NCI-H774 (cell line): ENCODE measurements around the gene BANP.
"Not testable (repeated sequence)": the region's sequence is repeated elsewhere in the genome, so short reads cannot be mapped to it uniquely, and the experiment has no call there.

ENCODE experiments used
- DNase-seq: peaks from one replicate; lab custom pipeline; 2025; lab: John Stamatoyannopoulos, UW

Gene BANP

DNA sequence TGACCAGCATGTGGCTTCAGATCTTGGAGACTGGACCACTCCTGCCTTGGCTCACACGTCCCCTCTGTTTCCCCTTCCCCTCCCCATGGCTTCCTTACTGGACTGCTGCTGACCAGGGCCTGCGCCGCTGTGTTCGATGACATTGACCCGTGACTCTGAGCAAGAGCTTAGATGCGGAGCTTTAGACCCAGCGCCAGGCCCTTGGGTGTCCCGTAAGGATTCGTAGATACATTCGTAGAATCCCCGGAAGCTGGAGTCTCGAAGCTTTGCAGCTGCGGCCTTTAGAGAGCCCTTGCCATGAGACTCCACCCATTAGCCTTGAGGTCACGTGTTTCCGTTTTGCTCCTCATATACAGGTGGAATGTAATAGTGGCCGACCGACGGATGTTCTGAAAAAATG is 65.2 kb downstream of the BANP start:
- DNase-seq = not testable (repeated sequence)

DNA sequence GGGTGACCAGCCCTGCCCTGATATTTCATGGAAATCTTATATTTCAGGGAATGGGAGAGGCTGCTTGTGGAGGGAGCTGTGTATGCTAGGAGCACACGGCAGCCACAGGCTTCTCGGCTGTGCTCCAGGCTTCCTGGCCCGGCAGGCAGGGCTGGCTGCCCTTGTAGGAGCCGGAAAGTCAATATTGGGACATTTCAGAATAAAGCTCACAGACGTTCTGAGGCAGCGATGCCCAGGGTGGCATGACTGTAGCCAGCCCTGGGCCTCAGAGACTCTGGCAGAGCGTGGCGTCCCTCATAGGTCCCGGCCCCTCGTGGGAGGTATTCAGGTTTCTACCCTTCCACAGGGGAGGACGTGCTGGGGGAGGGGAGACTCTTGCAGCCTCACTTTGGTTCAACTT is 65.7 kb downstream of the BANP start:
- DNase-seq = no peak

DNA sequence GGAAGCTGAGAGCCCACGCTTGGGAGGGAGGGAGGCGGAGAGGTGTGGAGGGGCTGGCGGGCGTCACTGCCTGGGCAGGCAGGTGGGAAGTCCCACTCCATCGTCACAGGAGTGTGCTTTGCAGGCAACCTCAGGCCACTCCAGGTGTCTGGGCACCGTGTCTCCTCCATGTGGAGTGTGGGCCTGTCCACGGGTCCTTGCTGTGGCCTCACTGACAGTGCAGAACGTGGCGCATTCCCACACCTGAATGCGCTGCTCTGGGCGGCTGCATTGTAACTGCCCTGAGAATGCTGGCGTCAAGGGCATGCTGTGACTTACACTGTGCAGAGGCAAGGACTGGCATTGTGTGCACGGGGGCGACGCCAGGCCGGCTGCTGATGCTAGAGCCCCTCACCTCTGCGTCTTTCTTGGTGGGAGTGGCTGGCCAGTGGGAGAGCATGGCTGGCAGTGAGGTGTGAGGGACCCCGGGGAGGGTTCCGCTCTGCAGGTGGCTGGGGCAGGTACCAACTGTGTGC is 66.4 kb downstream of the BANP start:
- no peak for DNase-seq

DNA sequence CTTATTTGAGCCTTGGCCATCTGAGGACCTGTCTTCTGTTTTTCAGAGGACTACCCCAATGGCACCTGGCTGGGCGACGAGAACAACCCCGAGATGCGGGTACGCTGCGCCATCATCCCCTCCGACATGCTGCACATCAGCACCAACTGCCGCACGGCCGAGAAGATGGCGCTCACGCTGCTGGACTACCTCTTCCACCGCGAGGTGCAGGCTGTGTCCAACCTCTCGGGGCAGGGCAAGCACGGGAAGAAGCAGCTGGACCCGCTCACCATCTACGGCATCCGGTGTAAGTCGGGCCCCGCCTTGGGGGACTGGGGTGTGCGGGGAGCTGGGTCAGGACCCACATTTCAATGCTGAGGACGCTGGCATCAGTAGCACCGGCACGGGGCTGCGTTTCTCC is 67.1 kb downstream of the BANP start:
- DNase-seq = not testable (repeated sequence)

DNA sequence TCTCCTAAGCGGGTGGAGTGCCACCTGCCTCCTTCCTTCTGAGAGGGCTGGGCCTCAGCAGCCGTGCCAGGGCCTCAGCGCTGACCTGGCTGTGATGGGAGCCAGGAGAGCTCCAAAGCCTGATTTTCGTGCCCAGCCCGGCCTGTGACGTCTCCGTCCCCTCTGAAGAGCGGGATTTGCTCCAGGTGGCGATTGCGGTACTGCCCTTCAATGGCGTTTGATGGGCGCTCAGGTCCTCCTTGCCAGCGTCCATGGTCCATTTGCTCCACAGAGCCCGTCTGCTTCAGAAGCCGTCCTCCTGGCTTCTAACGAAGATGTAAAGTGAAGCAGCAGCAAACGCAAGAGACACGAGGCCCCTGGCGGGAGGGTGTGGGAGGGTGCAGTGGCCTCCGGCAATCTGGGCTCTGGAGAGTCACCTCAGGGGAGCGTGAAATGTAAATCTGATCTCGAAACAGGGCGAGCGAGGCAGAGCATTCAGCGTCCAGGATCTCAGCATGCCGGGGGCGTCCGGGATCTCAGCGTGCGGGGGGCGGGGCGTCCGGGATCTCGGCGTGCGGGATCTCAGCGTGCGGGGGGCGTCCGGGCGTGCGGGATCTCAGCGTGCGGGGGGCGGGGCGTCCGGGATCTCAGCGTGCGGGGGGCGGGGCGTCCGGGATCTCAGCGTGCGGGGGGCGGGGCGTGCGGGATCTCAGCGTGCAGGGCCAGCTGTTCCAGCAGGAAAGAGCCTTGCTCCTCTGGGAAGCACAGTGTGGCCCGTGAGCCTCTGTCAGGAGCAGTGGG is 68.0 kb downstream of the BANP start:
- not testable (repeated sequence) for DNase-seq

DNA sequence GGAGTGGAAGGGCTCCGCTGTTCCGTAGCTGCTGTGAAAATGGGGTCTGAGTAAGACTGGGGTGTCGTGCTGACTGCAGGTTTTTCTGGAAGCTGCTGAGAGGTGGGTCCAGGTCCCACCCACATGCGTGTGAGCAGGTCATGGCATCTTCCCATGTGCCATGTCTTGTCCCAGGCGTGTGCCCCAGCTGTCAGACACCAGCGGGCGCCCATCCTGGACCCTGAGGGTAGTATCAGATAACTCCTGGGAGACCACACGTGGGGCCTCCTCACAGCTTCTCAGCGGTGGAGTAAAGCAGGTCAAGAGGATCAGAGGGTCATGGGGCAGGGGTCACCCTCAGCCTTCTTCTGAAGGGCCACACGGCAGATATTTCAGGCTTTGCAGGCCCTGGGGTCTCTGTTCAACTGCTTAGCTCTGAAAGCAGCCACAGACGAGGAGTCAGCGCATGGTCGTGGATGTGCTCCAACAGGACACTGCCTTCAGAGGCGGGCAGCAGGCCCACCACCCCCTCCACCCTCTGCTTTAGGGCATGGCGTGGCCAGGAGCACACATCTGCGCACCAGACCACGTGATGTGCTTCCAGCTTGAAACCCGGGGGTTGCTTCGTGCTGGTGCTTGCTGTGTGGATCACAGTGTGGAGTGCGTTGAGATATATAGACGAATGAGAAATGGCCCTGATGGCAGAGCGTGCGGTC is 68.7 kb downstream of the BANP start:
- no peak for DNase-seq

DNA sequence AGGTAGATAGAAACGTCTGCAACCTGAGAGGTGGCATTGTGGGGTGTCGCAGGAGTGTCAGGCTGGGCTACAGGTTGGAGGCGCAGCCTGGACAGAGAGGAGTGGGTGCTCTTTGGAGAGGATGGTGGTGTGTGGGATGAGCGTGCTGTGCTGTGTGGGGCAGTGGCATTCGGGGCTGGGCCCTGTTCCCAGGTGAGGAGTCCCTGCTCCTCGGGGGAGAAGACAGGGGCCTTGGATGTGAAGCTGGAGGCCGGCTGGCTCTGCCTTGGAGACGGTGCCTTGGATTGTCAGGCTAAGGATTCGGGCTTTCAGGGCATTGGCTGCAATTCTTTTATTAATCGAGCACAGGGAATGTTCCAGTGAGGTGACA is 69.3 kb downstream of the BANP start:
- DNase-seq = no peak

DNA sequence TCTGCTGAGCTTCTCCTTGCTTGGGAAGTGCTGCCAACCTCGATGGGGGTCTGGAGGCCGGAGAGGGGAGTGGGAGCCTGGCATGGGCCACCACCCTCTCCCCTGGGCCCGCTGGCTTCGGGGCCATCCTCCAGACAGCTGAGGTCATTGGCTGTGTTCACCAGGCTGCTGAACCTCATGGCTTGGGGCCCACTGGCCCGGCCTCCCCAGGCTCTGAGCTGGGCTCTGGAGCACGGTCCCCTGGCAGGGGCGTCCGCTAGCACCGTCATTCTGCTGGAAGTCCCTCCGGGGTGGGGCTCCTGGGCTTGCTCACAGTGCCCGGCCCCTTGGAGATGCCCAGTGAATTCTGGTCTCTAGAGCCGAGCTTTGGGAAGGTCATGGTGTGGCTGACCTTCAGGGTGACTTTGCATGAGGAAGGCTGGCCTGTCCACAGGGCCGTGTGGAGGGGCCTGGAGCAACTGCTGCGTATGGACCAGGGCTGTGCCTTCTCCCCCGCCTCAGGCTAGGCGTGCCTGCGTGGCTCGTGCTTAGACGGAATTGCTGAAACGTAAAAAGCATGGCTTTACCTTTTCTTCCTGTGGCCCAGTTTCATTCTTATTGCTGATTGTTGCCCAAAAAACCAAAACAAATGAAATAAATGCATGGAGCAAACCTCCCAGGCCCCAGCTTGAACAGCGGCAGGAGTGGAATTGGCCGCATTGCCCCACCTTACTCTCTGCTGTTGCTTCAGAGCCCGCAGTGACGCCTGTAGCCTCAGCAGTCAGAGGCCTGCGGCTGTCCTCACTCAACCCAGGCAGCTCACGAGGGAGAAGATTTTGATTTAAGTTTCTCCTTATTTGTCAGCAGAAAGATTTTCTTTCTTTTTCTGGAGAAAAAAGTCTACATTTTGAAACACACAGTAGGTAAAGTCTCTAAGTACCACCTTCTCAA is 70.1 kb downstream of the BANP start:
- DNase-seq = not testable (repeated sequence)

DNA sequence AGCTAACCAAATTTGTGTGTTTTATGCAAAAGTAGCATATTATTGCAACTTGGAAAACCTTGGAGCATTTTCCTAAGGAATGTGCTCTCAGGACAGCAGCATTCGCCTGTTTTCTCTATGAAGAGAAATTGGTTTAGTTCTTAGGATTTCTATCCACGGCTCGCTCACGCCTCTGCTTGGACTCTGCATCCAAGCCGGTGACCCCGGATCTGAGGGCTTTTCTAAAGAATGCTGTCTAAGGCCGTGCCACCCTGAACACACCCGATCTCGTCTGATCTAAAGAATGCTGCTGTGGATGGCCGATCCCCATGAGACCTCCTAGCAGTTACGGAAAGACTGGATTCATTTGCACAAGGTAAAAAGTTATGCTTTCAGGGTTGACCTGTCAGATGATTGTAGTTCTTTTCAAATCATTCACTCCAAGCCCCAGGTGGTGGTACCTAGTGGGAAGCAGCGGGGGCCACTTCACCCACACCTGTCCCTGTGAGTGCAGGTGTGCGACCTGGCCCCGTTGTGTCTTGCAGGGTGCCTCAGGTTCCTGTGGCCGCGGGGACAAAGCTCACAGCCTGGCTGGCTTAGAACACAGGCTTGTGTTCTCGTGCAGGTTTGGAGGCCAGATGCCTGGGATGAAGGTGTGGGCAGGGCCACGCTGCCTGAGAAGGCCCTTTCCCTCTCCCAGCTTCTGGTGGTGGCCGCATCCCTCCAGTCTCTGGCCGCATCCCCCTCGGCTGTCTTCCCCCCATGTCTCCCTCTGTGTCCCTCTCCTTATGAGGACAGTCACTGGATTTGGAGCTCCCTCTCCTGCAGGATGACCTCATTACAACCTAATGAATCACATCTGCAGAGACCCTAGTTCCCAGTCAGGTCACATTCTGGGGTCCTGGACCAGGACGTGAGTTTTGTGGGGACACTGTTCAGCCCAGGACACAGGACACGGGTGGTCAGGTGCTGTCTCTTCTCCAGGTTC is 71.1 kb downstream of the BANP start:
- no peak for DNase-seq

DNA sequence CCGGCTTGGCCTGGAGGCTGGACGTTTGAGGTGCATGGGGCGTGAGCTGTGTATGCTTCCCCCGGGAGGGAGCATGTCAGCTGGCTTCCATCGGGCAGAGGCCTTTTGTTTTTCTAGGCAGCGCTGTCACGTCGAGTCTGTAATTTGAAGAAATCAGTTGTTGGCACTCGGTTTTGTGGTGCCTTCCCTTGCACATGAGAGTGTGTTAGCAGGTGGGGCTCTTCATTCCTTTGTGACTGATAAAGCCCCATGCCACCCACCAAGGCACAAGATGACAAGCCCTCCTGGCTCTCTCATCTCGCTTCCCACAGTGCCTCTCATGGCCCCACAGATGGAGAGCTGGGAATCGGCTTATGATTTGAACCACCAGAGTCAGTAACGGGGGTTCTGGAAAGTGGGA is 72.1 kb downstream of the BANP start:
- no peak for DNase-seq

DNA sequence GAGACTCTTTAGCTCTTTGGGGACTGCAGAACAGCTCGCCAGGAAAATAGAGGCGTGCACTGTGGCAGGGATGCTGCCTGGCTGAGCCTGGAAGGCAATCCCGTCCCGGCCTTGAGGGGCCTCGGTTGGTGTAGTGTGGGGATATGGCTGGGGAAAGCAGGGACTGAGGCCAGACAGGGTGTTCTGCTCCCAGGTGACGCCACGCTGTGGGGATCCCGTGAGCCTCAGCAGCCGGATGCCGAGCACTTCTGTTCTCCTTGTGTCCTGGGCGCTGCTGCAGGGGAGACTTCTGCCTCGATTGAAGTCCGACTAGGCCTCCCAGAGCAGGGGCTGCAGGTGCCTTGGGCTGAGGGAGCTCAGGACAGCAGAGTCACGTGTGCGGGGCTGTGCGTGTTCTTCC is 72.6 kb downstream of the BANP start:
- no peak for DNase-seq

DNA sequence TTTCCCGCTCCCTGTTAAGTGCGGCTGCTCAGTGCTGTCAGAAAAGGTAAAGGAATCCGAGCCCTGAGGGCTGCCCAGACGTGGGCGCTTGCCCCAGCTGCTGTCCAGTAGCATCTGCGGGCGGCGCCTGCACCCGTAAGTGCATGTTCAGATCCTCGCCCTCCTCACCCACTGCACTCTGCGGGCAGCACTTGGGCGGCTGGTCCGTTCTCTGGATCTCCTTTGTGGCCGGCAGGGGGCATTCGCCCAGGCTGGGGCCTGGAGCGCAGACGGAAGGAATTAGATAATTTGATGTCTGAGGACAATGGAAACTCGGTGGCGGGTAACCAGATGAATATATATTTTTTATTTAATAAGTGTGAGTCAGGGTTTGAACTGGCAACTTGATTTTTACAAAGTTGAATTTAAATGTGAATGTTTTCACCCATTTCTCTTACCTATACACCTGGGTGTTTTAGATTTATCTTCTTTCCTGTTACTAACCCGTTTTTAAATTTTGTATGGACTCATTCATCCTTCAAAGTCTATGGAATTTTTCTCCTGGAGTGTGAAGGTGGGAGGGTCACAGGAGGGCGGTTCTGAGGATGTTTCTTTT is 73.4 kb downstream of the BANP start:
- DNase-seq = not testable (repeated sequence)

DNA sequence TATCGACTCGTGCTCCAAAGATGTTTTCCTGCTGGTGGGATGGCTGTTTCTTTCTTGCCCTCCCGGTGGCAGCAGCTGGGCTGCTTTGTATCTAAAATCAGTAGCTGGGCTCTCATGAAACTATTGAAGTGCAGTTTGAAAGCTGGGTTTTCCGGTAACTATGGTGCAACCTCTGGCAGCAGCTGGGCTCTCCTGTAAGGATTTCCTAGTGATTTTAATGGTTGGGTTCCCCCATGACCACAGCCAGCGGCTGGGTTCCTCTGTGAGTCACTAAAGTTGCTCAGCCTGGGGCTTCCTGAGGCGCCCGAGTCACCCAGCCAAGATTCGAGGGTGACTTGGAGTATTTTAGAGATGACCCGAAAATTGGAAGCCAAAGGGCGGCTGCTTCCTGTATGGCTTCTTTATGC is 73.9 kb downstream of the BANP start:
- not testable (repeated sequence) for DNase-seq

DNA sequence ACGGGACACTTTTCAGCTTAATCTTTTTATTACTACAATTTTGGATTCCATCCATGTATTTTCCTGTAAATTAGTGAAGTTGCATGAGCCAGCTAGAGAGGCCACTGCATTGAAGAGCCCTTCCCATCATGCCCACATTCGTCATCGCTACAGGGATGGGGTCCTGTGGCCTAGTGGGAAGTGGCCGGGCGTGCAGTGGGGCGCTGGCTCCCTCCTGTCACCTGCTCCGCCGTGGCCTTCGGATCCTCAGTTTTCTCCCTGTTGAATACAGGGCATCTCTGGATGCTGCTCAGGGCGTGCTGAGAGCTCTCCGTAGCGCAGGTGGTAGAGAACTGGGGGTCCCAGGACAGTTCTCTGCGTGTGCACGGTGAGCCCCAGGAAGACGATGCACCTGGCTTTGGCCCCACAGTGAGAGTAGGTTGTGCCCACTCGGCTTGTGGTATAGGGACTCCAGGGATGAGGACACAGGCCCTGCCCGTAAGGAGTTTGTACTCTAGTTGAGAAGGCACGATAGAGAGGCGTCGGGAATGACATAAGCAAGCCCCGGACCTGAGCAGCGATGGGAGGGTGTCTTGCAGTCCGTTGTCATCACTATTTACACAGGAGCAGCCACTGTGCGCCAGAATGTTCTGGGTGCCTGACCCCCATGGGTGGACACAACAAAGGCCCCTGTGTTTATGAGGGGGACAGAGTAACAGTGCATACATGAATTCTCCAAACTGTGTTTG is 74.8 kb downstream of the BANP start:
- DNase-seq = not testable (repeated sequence)

DNA sequence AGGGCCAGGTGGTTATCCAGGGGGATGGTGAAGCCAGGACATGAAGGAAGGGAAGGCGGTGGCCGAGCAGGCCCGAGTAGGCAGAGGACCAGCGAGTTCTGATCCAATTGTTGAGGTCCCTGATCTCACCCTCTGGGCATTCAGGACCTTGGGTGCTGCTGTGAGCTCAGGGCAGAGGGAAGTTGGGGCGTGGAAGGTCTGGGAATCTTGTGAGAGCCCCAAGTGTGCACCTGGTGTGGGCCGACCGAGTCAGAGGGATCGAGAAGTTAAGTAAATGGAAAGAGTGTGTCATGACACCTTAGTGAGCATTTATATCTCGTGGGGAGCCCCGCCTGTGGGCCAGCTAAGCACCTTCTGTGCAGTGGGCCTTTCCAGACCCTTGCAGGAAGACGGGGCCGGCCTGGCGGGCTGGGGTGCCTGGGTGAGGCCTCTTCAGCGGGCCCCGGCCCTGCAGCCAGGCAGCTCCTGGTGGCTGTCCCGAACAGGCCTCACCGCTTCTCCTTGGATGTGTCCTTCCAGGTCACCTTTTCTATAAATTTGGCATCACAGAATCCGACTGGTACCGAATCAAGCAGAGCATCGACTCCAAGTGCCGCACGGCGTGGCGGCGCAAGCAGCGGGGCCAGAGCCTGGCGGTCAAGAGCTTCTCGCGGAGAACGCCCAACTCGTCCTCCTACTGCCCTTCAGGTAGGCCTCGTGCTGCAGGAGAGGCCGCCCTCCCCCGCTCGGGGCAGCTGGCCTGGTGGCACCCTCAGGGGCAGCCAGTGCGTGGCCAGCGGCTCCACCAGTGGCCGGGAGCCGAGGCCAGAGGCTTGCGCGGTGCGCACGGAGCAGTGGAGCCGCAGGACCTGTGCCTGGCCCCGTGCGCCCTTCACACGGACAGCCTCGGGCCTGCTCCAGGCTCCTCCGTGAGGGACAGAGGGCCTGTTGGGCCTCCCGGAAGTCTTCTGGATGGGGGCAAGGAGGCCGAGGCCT is 76.0 kb downstream of the BANP start:
- no peak for DNase-seq

DNA sequence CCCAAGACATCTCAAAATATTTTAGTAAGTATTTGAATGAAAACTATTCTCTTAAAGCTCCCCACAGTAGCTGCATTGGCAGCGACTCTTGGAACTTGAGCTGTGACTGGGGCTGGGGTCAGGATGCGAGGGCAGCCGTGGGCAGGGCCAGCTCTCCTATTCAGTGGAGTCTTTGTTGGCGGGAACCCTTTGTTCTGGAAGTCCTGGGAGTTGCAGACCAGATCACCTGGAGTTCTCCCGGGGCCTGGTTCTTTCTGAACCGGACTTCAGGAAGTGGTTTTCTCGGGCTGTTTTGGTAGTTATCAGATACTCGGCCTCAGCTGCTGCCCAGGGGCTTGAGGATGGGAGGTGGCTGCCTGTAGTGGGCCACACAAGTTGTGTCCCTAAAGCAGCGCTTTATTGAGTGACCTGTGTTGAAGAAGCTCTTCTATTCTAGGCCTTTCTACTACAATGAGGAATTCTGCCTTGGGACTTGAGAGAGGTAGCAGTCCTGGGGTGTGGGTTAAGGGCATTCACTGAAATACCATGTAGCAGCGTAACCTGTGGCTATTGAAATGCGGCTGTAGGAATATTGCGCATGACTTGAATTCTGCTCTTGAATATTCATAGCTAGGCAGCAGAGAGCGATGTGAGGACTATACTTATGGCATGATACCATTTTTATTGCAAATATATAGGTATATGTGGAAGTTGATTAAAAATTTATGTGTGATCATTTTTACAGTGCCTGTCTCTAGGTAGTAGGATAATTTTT is 77.1 kb downstream of the BANP start:
- DNase-seq = not testable (repeated sequence)

DNA sequence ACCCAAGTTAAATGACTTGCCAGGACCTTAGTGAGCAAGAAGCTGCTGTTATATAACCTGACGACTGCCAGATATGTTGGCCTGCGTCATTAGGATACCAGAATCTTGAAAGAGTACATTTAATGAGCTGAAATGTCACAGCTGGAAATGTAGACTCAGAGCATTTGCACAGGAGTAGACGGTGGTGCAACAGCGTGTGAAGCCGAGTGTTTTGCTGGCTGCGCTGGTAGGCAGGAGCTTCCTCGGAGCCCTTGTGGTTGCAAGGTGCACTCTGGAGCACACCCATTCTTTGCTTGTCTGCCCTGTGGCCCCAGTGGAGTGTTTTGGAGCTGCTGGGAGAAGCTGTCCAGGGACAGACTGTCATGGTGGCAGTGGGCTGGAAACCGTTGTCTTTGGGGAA is 79.3 kb downstream of the BANP start:
- no peak for DNase-seq

DNA sequence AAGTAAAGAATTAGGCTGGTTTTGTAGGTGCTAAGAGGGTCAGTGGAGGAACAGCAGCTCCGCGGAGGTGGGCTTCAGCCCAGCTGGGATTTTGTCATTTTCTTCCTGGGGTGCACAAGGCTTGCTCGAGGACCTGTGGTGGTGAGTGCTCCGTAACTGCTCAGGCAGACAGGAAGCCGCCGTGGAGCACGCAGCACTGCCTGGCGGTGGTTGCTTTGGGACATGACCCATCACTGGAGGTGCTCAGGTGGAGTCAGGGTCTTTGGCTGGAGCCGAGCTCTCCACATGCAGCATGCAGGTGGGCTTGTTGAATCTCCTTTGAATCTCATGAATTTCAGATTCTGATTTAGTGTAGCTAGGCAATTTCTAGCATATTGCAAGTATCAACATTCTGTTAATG is 79.7 kb downstream of the BANP start:
- not testable (repeated sequence) for DNase-seq
